HFF-Myc (cell line): ENCODE measurements around the gene GNAS-AS1.

Experiments used
- DNase-seq: peaks from one replicate; pipeline ENCODE4 v3.0.0-alpha.2; 2011; ENCODE audit warnings: low read depth; ENCODE audit errors: extremely low read depth
- H3K4me3 ChIP-seq: replicated peaks from 2 replicates; pipeline ENCODE4 v1.5.1; 2011; ENCODE audit warnings: low read depth, mild to moderate bottlenecking, control low read depth, low read length
- TF ChIP-seq, protein P1 (sequence below): IDR thresholded peaks from 2 replicates; pipeline ENCODE4 v1.5.1; 2012; ENCODE audit warnings: mild to moderate bottlenecking, low read depth, low read length, control low read depth; ENCODE audit errors: missing control alignments

GNAS-AS1 gene

DNA sequence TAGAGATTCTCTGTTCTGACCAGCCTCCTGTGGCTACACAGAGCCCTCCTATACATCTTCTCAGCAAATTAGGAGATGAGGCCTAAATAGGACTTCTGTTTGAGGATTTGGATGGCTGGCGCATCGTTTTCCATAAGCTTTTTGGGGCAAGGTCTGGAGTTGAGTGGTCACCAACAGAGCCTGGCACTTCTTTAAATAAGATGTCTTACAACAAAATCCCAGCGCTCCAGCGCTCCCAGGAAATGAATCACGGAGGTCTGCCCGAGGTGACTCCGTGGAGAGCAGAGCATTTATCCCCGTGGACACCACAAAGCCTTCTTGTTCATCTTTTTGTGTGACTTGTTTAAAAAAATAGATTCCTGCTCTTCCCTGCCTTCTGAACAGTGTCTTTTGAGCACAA lies 75.3 kb downstream of the GNAS-AS1 start:
- no peak for DNase-seq
- TF ChIP-seq, protein P1, sequence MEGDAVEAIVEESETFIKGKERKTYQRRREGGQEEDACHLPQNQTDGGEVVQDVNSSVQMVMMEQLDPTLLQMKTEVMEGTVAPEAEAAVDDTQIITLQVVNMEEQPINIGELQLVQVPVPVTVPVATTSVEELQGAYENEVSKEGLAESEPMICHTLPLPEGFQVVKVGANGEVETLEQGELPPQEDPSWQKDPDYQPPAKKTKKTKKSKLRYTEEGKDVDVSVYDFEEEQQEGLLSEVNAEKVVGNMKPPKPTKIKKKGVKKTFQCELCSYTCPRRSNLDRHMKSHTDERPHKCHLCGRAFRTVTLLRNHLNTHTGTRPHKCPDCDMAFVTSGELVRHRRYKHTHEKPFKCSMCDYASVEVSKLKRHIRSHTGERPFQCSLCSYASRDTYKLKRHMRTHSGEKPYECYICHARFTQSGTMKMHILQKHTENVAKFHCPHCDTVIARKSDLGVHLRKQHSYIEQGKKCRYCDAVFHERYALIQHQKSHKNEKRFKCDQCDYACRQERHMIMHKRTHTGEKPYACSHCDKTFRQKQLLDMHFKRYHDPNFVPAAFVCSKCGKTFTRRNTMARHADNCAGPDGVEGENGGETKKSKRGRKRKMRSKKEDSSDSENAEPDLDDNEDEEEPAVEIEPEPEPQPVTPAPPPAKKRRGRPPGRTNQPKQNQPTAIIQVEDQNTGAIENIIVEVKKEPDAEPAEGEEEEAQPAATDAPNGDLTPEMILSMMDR, result no peak
- H3K4me3 ChIP-seq, result no peak overlapping the region

DNA sequence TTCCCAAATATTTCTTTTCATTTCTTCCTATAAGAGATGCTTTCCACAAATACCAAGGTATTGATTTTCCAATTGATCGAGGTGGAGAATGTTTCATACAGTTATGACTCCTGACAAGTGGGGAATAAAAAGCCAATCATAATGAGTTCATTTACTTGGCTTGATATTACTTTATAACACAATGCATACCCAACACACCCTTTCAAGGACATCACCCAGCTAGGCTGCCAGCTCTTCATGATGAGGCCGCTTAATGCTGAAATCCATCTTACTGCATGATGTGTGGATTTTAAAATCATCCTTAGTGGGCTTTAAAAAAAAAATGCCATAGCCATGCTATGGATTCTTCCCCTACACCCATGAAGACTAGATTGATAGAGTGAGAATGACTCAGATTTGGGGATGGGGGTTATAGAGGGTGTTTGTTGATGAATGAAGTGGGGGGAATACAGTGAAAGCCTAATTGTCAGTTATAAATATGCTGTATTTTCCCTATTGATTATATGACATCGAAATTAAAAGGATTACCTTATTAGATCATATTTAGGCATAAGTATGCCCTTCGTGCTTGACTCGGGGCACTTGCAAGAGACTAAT lies 75.9 kb downstream of the GNAS-AS1 start:
- no peak overlapping the region for H3K4me3 ChIP-seq
- TF ChIP-seq, protein P1, result no peak
- DNase-seq, result no peak

DNA sequence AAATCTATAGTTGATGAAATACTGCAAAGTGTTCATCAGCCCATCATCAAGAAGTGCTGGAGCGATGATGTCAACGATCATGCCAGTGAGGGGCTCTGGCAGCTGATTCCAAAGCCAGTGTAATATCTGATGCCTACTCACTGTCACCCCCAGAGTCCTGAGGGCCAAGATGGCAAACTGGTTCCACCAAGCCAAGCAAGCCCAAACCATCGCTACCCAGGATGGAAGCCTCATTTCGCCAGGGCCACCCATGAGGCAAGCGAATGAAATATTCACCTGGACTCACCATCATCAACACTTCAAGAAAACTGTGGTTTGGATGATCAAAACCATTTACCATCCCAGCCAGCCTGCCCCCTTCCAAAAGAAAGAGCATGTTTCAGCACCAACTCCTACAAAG lies 76.5 kb downstream of the GNAS-AS1 start:
- TF ChIP-seq, protein P1, result no peak
- no peak for DNase-seq
- no peak overlapping the region for H3K4me3 ChIP-seq

DNA sequence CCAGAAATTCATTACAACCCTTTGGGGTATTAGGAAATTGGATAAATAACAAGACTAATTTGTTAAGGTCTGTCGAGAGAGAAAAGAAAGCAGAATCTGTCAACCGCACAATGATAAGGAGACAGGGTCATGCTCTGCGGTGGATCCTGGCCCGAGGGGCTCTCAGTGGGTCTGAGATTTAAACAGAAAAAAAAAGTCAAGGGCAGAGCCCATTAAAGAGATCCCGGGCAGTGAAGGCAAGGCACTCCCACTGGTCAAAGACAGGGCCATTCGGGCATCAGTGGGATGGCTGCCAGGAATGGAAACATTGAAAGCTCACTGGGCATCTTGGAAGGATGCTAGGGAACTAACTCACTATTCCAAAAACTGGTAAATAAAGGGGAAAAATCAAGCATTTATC lies 77.9 kb downstream of the GNAS-AS1 start:
- TF ChIP-seq, protein P1, result no peak
- no peak for DNase-seq
- no peak overlapping the region for H3K4me3 ChIP-seq
